K562 (cell line): ENCODE data around the gene CADM2. TPM values are rescaled to one million over a fixed set of nuclear protein-coding genes. Genes with fewer than 3 reads are reported as not detected.

Source experiments
- ATAC-seq: fragments of 200-7000 bp; cut with Tn5 transposase; 3 replicates; pipeline ENCODE4 v1.9.1; 2020; ENCODE audit warnings: moderate library complexity
- BruUV-seq: library from RNA; stranded (reverse); fragments of 400-500 nt; replicated peaks from 2 replicates; lab custom pipeline; 2021; lab: Mats Ljungman, UMichigan
- CTCF ChIA-PET: fragments of 300-600 bp; formaldehyde crosslinking; extraction: SDS; loops from one replicate; lab custom pipeline; 2021; ENCODE audit warnings: low intra/inter-chr PET ratio; lab: Yijun Ruan, JAX
- POLR2A ChIA-PET: fragments of 300-600, 350-650 bp; sonication (Branson Sonifier 250); formaldehyde crosslinking; extraction: SDS; loops from one replicate; lab custom pipeline; 2021; ENCODE audit warnings: antibody characterized with exemption, inconsistent platforms; lab: Yijun Ruan, JAX
- DNase-seq, 4 experiments: peaks; one replicate each; pipeline versions ENCODE4 v3.0.0 to v3.0.0-alpha.2; 2011 to 2018; ENCODE audit warnings: low spot score in 3 of 4, mixed read lengths in 3 of 4; ENCODE audit errors: extremely low read depth in 1 of 4
- FAIRE-seq: peaks from 2 replicates; lab custom pipeline; 2011; peaks lifted over from hg19 to GRCh38; lab: Jason Lieb, UNC
- H2AFZ ChIP-seq: 2 replicates; pipeline ENCODE4 v1.6.0; 2011; ENCODE audit warnings: low read depth, low read length, control low read depth, inconsistent platforms
- H3K27ac ChIP-seq: fragments of 200-600 bp; 3 replicates; pipeline ENCODE4 v1.8.0; 2011; ENCODE audit warnings: low read depth, mild to moderate bottlenecking, control low read depth, inconsistent platforms, low read length, moderate library complexity, mixed read lengths; ENCODE audit errors: extremely low read depth
- H3K27me3 ChIP-seq, 2 experiments: fragments of 300-600 bp in 1 of 2; 2 replicates in 1 of 2; 3 replicates in 1 of 2; pipeline versions ENCODE4 v1.6.0 to v1.8.0; 2011; ENCODE audit warnings: inconsistent platforms in 2 of 2, low read length in 2 of 2, mild to moderate bottlenecking in 1 of 2, mixed read lengths in 1 of 2, moderate library complexity in 1 of 2; ENCODE audit not compliant: control insufficient read depth in 2 of 2, insufficient read depth in 2 of 2
- H3K36me3 ChIP-seq: fragments of 300-600 bp; 3 replicates; pipeline ENCODE4 v1.8.0; 2011; ENCODE audit warnings: mild to moderate bottlenecking, low read length, inconsistent platforms; ENCODE audit not compliant: control insufficient read depth, insufficient read depth
- H3K4me1 ChIP-seq, 2 experiments: fragments of 200-600 bp in 1 of 2; replicated peaks in 1 of 2; 2 replicates in 1 of 2; 3 replicates in 1 of 2; pipeline versions ENCODE4 v1.5.1 to v1.8.0; 2011; ENCODE audit warnings: inconsistent platforms in 2 of 2, low read length in 2 of 2, mild to moderate bottlenecking in 1 of 2, mixed read lengths in 1 of 2, moderate library complexity in 1 of 2; ENCODE audit not compliant: control insufficient read depth in 2 of 2, insufficient read depth in 2 of 2
- H3K4me2 ChIP-seq: 2 replicates; pipeline ENCODE4 v1.6.1; 2011; ENCODE audit warnings: low read length, control low read depth, inconsistent platforms, mixed read lengths; ENCODE audit not compliant: insufficient read depth
- H3K4me3 ChIP-seq: fragments of 200-600 bp; sonication (generic), shearing (Covaris generic); 2 replicates; pipeline ENCODE4 v1.5.1; 2016; ENCODE audit warnings: control low read depth, inconsistent platforms
- H3K79me2 ChIP-seq: fragments of 200-600 bp; 3 replicates; pipeline ENCODE4 v1.8.0; 2011; ENCODE audit warnings: low read length, inconsistent platforms; ENCODE audit not compliant: control insufficient read depth, insufficient read depth
- H3K9ac ChIP-seq, 2 experiments: 2 replicates each; pipeline versions ENCODE4 v1.6.0 to v1.6.1; 2011; ENCODE audit warnings: low read depth in 2 of 2, low read length in 2 of 2, control low read depth in 1 of 2, inconsistent platforms in 1 of 2, mild to moderate bottlenecking in 1 of 2, mixed read lengths in 1 of 2; ENCODE audit not compliant: insufficient read depth in 1 of 2
- H3K9me1 ChIP-seq: one replicate; pipeline ENCODE4 v1.6.0; 2011; ENCODE audit warnings: inconsistent platforms, mild to moderate bottlenecking, low read length, moderate library complexity; ENCODE audit not compliant: control insufficient read depth, insufficient read depth
- H3K9me3 ChIP-seq: replicated peaks from 2 replicates; pipeline ENCODE4 v1.5.1; 2011; ENCODE audit warnings: low read depth, low read length, inconsistent platforms; ENCODE audit not compliant: control insufficient read depth, insufficient read depth
- H4K20me1 ChIP-seq: replicated peaks from 2 replicates; pipeline ENCODE4 v1.6.1; 2011; ENCODE audit warnings: low read length, inconsistent platforms, mixed read lengths; ENCODE audit not compliant: control insufficient read depth, insufficient read depth
- CBFA2T3 ChIP-seq: fragments of 450-650 bp; IDR thresholded peaks from 2 replicates; pipeline ENCODE4 v1.6.1; 2017
- E2F3 ChIP-seq: fragments of 250-450 bp; sonication (Bioruptor Pico); IDR thresholded peaks from 2 replicates; pipeline ENCODE4 v1.4.0; 2020; ENCODE audit warnings: mild to moderate bottlenecking
- GABPA ChIP-seq: fragments of 200-800 bp; sonication (Bioruptor generic); conservative IDR thresholded peaks from 2 replicates; pipeline ENCODE4 v1.6.1; 2016; ENCODE audit warnings: low read depth, missing genetic modification characterization, missing compliant biosample characterization
- JUN ChIP-seq, 2 experiments: sonication (generic) in 1 of 2; formaldehyde crosslinking in 1 of 2; IDR thresholded peaks; 2 replicates each; pipeline versions ENCODE4 v1.6.1 to v1.8.0; 2012 to 2022; ENCODE audit warnings: borderline replicate concordance in 2 of 2, mild to moderate bottlenecking in 2 of 2, improper control_type of control experiment in 1 of 2, low read depth in 1 of 2, low read length in 1 of 2, missing genetic modification reagents in 1 of 2
- LARP7 ChIP-seq: fragments of 450-650 bp; IDR thresholded peaks from 2 replicates; pipeline ENCODE4 v1.6.1; 2016
- PHB ChIP-seq: fragments of 250-450 bp; sonication (Bioruptor Pico); IDR thresholded peaks from 2 replicates; pipeline ENCODE4 v1.5.0; 2021
- POLR2AphosphoS5 ChIP-seq: IDR thresholded peaks from 2 replicates; pipeline ENCODE4 v1.6.1; 2011; ENCODE audit warnings: mild to moderate bottlenecking, low read depth, low read length, moderate library complexity; ENCODE audit not compliant: control insufficient read depth, insufficient read depth
- RBM14 ChIP-seq: fragments of 200-400 bp; formaldehyde crosslinking; IDR thresholded peaks from 2 replicates; pipeline ENCODE4 v1.6.1; 2018; ENCODE audit warnings: low read depth, mild to moderate bottlenecking, low read length, moderate library complexity, borderline replicate concordance; ENCODE audit not compliant: insufficient read depth
- SMC3 ChIP-seq: conservative IDR thresholded peaks from 2 replicates; pipeline ENCODE4 v1.6.1; 2011; ENCODE audit warnings: low read depth, low read length, improper control_type of control experiment; ENCODE audit not compliant: insufficient read depth
- SRF ChIP-seq, 2 experiments: fragments of 250-450, 450-650 bp in 1 of 2; sonication (Bioruptor Pico) in 1 of 2; sonication (generic) in 1 of 2; formaldehyde crosslinking; IDR thresholded peaks; 2 replicates each; pipeline versions ENCODE4 v1.5.0 to v1.5.1; 2020 to 2022; ENCODE audit warnings: mild to moderate bottlenecking in 1 of 2, missing genetic modification reagents in 1 of 2
- TEAD4 ChIP-seq, 2 experiments: sonication (generic) in 1 of 2; formaldehyde crosslinking in 1 of 2; IDR thresholded peaks; 2 replicates each; pipeline versions ENCODE4 v1.6.1 to v1.8.0; 2012 to 2022; ENCODE audit warnings: borderline replicate concordance in 1 of 2, inconsistent platforms in 1 of 2, low read length in 1 of 2, mild to moderate bottlenecking in 1 of 2, missing genetic modification reagents in 1 of 2
- TRIM25 ChIP-seq: fragments of 450-650 bp; IDR thresholded peaks from 2 replicates; pipeline ENCODE4 v1.7.0; 2016; ENCODE audit warnings: borderline replicate concordance
- ZEB2 ChIP-seq: fragments of 450-650 bp; IDR thresholded peaks from 2 replicates; pipeline ENCODE4 v1.6.1; 2016
- ZFX ChIP-seq: sonication (generic); formaldehyde crosslinking; IDR thresholded peaks from 2 replicates; pipeline ENCODE4 v1.8.0; 2022; ENCODE audit warnings: mild to moderate bottlenecking, missing genetic modification reagents, moderate library complexity
- ZNF41 ChIP-seq: fragments of 250-450 bp; sonication (Bioruptor Pico); conservative IDR thresholded peaks from 2 replicates; pipeline ENCODE4 v1.4.0; 2020; ENCODE audit warnings: mild to moderate bottlenecking
- WGBS: fragments of 100-300 bp; shearing (Covaris generic); methylation state at CpG from one replicate; pipeline ENCODE4 v1.1.6; 2016; ENCODE audit warnings: low coverage, mixed read lengths; ENCODE audit not compliant: insufficient coverage; ENCODE audit errors: missing lambda C conversion rate; 5-methylcytosine and 5-hydroxymethylcytosine counted together
- in situ Hi-C: fragments of 300-500 bp; cut with MboI; formaldehyde crosslinking; loops from 4 replicates; pipeline ENCODE4 v1.15.0; 2018; ENCODE audit warnings: inconsistent platforms, mixed read lengths
- intact Hi-C: fragments of 100-400 bp; cut with micrococcal nuclease; formaldehyde crosslinking; loops from 2 replicates; pipeline ENCODE4 v1.14.2; 2022
- polyA plus RNA-seq, 8 experiments: library from polyadenylated mRNA; depleted of rRNA in 4 of 8; stranded (reverse) in 5 of 8; unstranded in 3 of 8; fragments of >200 nt; fragmentation: Nextera tagmentation in 2 of 8; fragmentation: Illumina TruSeq in 1 of 8; extraction: Ambion mirVana in 2 of 8; extraction: Trizol in 1 of 8; gene quantifications; 2 replicates each; pipeline versions ENCODE4 v1.2.1 to v1.2.3, GENCODE V29; 2011 to 2014; ENCODE audit warnings: inconsistent platforms in 1 of 8, missing spikeins in 1 of 8
- total RNA-seq, 7 experiments: library from RNA; depleted of rRNA in 6 of 7; stranded (reverse); fragments of >200 nt in 6 of 7; fragmentation: Illumina TruSeq in 2 of 7; extraction: Trizol in 2 of 7; gene quantifications; 2 replicates each; pipeline versions ENCODE4 v1.2.1 to v1.2.3, GENCODE V29; 2011 to 2021; ENCODE audit warnings: low replicate concordance in 1 of 7
- TF ChIP-seq, protein P1 (sequence below): fragments of 450-650 bp; conservative IDR thresholded peaks from 2 replicates; pipeline ENCODE4 v1.6.1; 2016; ENCODE audit warnings: missing genetic modification characterization, low read depth, mild to moderate bottlenecking, missing compliant biosample characterization, moderate library complexity
- TF ChIP-seq, protein P2 (sequence below): fragments of 150-350 bp; IDR thresholded peaks from 2 replicates; pipeline ENCODE4 v1.6.1; 2014; ENCODE audit warnings: low read depth, mild to moderate bottlenecking, low read length, borderline replicate concordance

Gene CADM2
- total and polyA plus RNA-seq, 9 of the 15 experiments (the other 6 are each of a cell fraction or from before 2014, with no cell fraction given) = 0.11 to 3.2 (median 0.95) TPM

DNA sequence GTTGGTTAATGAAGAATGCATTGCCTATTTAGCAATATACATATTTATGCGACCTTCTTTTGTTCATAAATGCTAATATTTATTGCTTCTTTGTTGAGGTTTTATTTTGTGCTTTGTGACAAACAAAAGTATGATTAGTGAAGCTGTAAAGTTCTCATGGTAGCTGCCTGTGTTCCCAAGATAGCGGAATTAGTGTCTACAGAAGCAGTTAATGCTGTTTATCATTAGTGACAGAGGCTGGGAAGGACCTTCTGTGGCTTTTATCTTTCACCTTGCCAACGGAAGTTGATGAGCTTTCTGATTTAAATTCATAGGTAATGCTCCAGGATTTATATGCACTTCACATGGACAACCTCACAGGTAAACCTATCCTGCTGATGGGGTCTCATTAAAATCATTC lies 418.3 kb downstream of the CADM2 start:
- no peak overlapping the region for H3K27ac ChIP-seq
- H3K4me2 ChIP-seq = no peak overlapping the region
- no peaks in the 10 kb centered on the region for H4K20me1 ChIP-seq
- CTCF ChIA-PET = no interaction called here
- no peak overlapping the region for H3K4me3 ChIP-seq
- DNase-seq (peak in 1 of 4 experiments; percentile 30), ATAC-seq (no peak), FAIRE-seq (no peak)
- no peaks in the 10 kb centered on the region for H3K27me3 ChIP-seq
- H3K9ac ChIP-seq = no peak overlapping the region
- POLR2A ChIA-PET = no interaction called here
- no peaks in the 10 kb centered on the region for H3K9me3 ChIP-seq
- no peaks in the 10 kb centered on the region for H3K9me1 ChIP-seq
- H3K36me3 ChIP-seq = no peaks in the 10 kb centered on the region
- no peaks in the 10 kb centered on the region for H3K79me2 ChIP-seq
- H2AFZ ChIP-seq = no peak overlapping the region
- 0% methylated on average over 3 of the region's 3 CpGs for WGBS
- BruUV-seq = no TSS peak
- in situ Hi-C loops = no loop called here
- intact Hi-C loops = no loop called here
- H3K4me1 ChIP-seq = no peaks in the 10 kb centered on the region
- no peak for TF ChIP-seq RBM14
- TF ChIP-seq TEAD4 (IDR thresholded peaks at IDR 0.05; ENCODE audit: low read length) = peak; percentile 63; the same call in 1 of the 2 replicates
- no peak for TF ChIP-seq TEAD4 (CRISPR knock-in tag; IDR thresholded peaks at IDR 0.05; ENCODE audit: borderline replicate concordance)
- TF ChIP-seq ZNF41 (CRISPR knock-in tag) = no peak
- TF ChIP-seq, protein P1, sequence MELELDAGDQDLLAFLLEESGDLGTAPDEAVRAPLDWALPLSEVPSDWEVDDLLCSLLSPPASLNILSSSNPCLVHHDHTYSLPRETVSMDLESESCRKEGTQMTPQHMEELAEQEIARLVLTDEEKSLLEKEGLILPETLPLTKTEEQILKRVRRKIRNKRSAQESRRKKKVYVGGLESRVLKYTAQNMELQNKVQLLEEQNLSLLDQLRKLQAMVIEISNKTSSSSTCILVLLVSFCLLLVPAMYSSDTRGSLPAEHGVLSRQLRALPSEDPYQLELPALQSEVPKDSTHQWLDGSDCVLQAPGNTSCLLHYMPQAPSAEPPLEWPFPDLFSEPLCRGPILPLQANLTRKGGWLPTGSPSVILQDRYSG (tag) = no peak
- TF ChIP-seq ZFX (CRISPR knock-in tag) = no peak
- no peak for TF ChIP-seq PHB (CRISPR knock-in tag)
- TF ChIP-seq CBFA2T3 = peak; percentile 74
- TF ChIP-seq SMC3 = no peak
- TF ChIP-seq LARP7 = no peak
- TF ChIP-seq TRIM25 = no peak
- TF ChIP-seq, protein P2, sequence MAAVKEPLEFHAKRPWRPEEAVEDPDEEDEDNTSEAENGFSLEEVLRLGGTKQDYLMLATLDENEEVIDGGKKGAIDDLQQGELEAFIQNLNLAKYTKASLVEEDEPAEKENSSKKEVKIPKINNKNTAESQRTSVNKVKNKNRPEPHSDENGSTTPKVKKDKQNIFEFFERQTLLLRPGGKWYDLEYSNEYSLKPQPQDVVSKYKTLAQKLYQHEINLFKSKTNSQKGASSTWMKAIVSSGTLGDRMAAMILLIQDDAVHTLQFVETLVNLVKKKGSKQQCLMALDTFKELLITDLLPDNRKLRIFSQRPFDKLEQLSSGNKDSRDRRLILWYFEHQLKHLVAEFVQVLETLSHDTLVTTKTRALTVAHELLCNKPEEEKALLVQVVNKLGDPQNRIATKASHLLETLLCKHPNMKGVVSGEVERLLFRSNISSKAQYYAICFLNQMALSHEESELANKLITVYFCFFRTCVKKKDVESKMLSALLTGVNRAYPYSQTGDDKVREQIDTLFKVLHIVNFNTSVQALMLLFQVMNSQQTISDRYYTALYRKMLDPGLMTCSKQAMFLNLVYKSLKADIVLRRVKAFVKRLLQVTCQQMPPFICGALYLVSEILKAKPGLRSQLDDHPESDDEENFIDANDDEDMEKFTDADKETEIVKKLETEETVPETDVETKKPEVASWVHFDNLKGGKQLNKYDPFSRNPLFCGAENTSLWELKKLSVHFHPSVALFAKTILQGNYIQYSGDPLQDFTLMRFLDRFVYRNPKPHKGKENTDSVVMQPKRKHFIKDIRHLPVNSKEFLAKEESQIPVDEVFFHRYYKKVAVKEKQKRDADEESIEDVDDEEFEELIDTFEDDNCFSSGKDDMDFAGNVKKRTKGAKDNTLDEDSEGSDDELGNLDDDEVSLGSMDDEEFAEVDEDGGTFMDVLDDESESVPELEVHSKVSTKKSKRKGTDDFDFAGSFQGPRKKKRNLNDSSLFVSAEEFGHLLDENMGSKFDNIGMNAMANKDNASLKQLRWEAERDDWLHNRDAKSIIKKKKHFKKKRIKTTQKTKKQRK = no peak
- no peak for TF ChIP-seq SRF (CRISPR knock-in tag; IDR thresholded peaks at IDR 0.05)
- TF ChIP-seq GABPA (tag) = no peak
- no peak for TF ChIP-seq POLR2AphosphoS5
- TF ChIP-seq JUN (IDR thresholded peaks at IDR 0.05; ENCODE audit: borderline replicate concordance, low read depth, low read length) = no peak
- no peak for TF ChIP-seq JUN (CRISPR knock-in tag; IDR thresholded peaks at IDR 0.05; ENCODE audit: borderline replicate concordance)
- TF ChIP-seq ZEB2 = no peak
- TF ChIP-seq E2F3 (CRISPR knock-in tag) = no peak
